ENCODE data around the gene PPP1R14B.

PPP1R14B gene

GRCh38 chr11:64229744-64230170, 17.0 kb downstream of the PPP1R14B start:
- DNase-seq, result no peak

- DNase-seq, result no peak
Observed at GRCh38 chr11:64229090-64229743, 17.5 kb downstream of the PPP1R14B start.

- no peak for DNase-seq
Observed at GRCh38 chr11:64227405-64227956, 19.3 kb downstream of the PPP1R14B start.

- no peak for DNase-seq
Observed at GRCh38 chr11:64226507-64227051, 20.2 kb downstream of the PPP1R14B start.

- peak; percentile 68 to 84 for DNase-seq
Observed at GRCh38 chr11:64225608-64226506, 20.9 kb downstream of the PPP1R14B start, which contains the start of the genes NUDT22 and TRPT1. Gene NUDT22 (plus strand): TSS chr11:64226274. CDS start chr11:64226653, 379 bp downstream. Gene TRPT1 (minus strand): TSS chr11:64226186. CDS start chr11:64225860, 326 bp downstream.

GRCh38 chr11:64224891-64225607, 21.7 kb downstream of the PPP1R14B start:
- DNase-seq, result no peak

GRCh38 chr11:64224151-64224890, 22.4 kb downstream of the PPP1R14B start:
- no peak for DNase-seq

GRCh38 chr11:64223001-64223651, 23.6 kb downstream of the PPP1R14B start:
- no peak for DNase-seq

GRCh38 chr11:64222651-64223000, 24.1 kb downstream of the PPP1R14B start:
- no peak for DNase-seq

GRCh38 chr11:64220798-64221197, 25.9 kb downstream of the PPP1R14B start:
- DNase-seq, result no peak

- no peak for DNase-seq
Observed at GRCh38 chr11:64220271-64220670, 26.5 kb downstream of the PPP1R14B start.

GRCh38 chr11:64219755-64220154, 27.0 kb downstream of the PPP1R14B start:
- no peak for DNase-seq

GRCh38 chr11:64219354-64219684, 27.4 kb downstream of the PPP1R14B start:
- no peak for DNase-seq

GRCh38 chr11:64218628-64219353, 28.0 kb downstream of the PPP1R14B start:
- no peak for DNase-seq

GRCh38 chr11:64216879-64217278, 29.9 kb downstream of the PPP1R14B start:
- DNase-seq, result no peak

GRCh38 chr11:64211181-64211872, 35.4 kb downstream of the PPP1R14B start:
- DNase-seq, result no peak

- no peak for DNase-seq
Observed at GRCh38 chr11:64210301-64211020, 36.3 kb downstream of the PPP1R14B start.

GRCh38 chr11:64209563-64209843, 37.2 kb downstream of the PPP1R14B start:
- no peak for DNase-seq

GRCh38 chr11:64208796-64209562, 37.8 kb downstream of the PPP1R14B start:
- DNase-seq, result no peak
